Kasumi-1 (cell line): ENCODE measurements around the gene DNAJC12.
A peak's percentile ranks its signal among the peaks of the same experiment; 100 is the strongest.
"Not testable (repeated sequence)": the region's sequence is repeated elsewhere in the genome, so short reads cannot be mapped to it uniquely, and the experiment has no call there.

Experiments used
- DNase-seq, 2 experiments: peaks; one replicate each; lab custom pipeline; 2025; lab: John Stamatoyannopoulos, UW

Gene DNAJC12

DNA sequence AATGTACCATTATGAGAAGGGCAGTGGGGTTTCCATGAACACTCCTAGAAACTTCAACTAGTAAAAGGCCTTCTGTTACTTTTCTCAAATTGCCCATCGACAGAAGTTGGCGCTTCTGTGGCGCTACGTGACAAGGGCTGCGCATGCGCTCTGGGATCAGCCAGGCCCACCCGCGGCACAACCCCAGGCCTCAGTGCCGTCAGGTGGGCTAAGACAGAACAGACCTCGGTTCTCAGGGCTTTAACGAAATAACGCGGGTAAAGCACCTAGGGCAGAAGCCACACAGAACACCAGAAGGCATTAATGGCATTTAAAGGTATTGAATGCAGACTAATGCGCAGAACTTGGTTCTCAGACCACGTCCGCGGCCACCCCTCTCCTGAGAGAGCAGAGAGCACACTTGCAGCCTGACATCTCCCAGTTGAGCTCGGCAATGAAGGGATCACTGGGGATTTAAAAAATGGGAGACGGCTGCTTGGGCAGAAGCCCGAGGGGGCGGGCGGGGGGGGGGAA is 74.4 kb downstream of the DNAJC12 start:
- DNase-seq, result peak in 1 of 2 experiments; percentile 77

DNA sequence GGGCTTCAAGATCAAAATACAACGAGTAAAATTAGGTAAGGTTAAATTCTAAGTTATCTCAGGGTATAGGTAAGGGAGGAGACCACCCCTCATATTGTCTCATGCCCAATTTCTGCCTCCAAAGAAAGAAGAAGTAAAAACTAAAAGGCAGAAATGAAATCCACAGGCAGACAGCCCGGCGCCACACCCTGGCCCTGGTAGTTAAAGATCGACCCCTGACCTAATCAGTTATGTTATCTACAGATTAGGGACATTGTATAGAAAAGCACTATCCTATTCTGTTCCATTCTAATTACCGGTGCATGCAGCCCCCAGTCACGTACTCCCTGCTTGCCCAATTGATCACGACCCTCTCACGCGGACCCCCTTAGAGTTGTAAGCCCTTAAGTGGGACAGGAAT is 75.4 kb downstream of the DNAJC12 start:
- DNase-seq, result not testable (repeated sequence)

DNA sequence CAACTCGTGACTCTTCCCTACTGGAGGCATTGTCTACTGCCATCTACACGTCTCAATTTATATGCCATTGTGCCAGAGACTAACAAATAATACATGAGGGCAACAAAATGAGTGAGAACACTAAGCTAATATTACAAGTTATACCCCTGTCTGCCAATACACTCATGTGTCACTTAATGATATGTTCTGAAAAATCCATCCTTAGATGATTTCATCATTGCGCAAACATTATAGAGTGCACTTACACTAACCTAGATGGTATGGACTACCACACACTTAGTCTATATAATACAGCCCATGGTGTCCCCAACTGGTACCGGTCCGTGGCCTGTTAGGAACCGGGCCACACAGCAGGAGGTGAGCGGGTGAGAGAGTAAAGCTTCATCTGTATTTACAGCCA is 77.7 kb downstream of the DNAJC12 start:
- no peak for DNase-seq
